Stimulated activated CD4-positive, alpha-beta T cell treated with anti-CD3 and anti-CD28 coated beads, Interleukin-15, amount 100 ng/mL, for 48 hours (primary cell): ENCODE results near the gene AGPAT4.
A peak's percentile ranks its signal among the peaks of the same experiment; 100 is the strongest.
"Not testable (repeated sequence)": the region's sequence is repeated elsewhere in the genome, so short reads cannot be mapped to it uniquely, and the experiment has no call there.

Source experiments
- DNase-seq, 2 donors: peaks; one replicate each; pipeline ENCODE4 v3.0.0-alpha.2; 2020; ENCODE audit warnings: low read depth in 2 of 2

Gene AGPAT4, protein sequence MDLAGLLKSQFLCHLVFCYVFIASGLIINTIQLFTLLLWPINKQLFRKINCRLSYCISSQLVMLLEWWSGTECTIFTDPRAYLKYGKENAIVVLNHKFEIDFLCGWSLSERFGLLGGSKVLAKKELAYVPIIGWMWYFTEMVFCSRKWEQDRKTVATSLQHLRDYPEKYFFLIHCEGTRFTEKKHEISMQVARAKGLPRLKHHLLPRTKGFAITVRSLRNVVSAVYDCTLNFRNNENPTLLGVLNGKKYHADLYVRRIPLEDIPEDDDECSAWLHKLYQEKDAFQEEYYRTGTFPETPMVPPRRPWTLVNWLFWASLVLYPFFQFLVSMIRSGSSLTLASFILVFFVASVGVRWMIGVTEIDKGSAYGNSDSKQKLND

DNA sequence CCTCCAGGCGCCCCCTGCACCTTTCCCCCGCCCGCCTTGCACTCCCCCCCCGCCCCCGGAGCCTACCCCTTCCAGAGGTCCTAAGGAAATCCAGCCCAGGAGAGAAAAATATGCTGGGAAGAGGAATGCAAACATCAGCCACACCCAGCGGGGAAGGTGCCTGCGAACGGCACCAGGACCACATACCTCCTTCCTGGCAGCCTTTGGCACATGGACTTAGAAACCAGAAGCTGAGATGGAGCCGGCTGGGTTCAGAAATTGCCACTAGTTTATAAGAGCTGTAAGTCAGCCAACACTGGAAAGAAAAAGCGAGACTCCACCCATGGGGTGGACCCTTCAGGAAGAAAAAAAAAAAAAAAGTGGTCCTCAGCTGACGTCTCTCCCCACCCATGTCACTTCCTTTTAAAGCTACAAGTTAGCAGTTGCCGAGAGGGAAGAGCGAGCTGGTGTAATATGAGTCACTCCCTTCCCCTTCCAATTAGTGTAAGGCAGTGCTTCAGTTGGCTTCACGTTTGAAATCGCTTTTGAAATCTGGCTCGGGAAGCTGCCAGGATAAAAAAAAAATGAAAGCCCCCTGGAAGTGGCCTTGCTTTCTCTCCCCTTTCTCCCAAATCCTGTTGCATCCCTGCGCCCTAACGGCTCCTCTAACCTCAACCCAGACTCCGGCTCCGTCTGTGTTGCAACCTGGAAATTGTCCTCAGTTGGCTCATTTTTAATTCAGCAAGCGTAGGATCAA is at the start of gene AGPAT4:
AGPAT4 (minus strand) TSS at position 310 of the 736 bp plus-strand sequence. CDS start 41,848 bp downstream, outside the sequence.
- DNase-seq: peak; percentile 24 to 44

DNA sequence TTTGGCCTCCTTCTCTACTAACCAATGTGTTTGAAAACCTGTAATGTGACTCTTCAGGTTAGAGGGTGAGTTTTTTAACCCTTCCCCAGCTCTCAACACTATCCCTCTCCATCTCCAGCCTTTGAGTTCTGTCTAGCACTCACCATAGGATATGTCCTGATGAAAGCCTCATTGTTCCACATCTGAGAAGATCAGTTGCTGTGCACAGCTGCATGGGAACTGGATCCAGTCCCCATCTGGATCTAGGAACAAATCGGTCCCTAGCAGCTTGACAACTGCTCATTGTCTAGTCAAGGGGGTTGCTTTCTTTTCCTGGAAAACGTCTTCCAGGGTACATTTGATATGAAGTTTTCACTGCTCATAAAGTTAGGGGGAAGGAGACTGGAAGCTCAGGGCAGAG is 45.4 kb upstream of the AGPAT4 start:
- DNase-seq: no peak

DNA sequence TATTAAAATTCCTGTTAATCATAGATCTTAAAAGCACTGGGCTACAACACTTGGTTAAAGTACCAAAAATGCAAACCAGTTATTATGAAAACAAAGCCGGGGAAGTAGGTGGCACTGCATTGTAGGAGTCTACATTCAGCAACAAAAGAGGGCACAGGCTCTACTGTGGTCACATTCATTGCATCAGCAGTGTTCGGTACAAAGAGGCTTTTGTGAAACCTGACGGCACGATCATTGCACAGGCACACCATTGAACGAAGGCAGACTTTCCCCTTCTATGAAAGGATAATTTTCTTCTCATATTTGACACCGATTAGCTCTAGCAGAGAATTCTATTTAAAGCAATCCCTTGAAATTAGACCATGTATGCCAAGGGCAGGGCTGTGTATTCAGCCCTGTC is 44.6 kb upstream of the AGPAT4 start:
- no peak for DNase-seq

DNA sequence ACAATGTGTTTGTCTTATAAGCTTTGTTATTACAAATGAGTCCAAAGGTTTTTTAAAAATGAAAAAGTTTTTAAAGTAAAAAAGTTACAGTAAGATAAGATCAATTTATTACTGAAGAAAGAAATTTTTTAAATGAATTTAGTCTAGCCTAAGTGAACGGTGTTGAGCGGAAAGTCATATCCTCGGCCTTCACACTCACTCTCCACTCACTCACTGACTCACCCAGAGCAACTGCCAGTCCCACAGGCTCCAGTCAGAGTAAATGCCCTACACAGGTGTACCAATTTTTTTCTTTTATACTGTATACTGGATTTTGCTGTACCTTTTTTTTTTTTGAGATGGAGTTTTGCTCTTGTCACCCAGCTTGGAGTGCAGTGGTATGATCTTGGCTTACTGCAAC is 42.7 kb upstream of the AGPAT4 start:
- DNase-seq: no peak

DNA sequence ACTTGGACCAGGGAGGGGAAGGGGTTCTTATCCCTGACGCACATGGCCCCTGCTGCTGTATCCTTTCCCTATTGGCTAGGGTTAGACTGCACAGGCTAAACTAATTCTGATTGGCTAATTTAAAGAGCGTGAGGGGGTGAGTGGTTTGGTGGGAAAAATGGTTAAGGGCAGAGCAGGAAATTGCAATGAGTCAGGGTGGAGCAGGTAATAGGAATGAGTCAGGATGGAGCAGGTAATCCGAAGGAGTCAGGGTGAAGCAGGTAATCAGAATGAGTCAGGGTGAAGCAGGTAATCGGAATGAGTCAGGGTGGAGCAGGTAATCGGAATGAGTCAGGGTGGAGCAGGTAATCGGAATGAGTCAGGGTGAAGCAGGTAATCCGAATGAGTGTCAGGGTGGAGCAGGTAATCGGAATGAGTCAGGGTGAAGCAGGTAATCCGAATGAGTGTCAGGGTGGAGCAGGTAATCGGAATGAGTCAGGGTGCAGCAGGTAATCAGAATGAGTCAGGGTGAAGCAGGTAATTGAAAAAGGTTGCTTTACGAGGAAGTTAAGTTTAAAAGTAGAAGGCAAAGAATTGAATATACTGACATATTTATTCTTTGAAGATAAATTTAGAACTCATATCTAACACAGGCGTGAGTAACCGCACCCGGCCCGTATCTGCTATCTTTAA is 41.5 kb upstream of the AGPAT4 start:
- DNase-seq: not testable (repeated sequence)

DNA sequence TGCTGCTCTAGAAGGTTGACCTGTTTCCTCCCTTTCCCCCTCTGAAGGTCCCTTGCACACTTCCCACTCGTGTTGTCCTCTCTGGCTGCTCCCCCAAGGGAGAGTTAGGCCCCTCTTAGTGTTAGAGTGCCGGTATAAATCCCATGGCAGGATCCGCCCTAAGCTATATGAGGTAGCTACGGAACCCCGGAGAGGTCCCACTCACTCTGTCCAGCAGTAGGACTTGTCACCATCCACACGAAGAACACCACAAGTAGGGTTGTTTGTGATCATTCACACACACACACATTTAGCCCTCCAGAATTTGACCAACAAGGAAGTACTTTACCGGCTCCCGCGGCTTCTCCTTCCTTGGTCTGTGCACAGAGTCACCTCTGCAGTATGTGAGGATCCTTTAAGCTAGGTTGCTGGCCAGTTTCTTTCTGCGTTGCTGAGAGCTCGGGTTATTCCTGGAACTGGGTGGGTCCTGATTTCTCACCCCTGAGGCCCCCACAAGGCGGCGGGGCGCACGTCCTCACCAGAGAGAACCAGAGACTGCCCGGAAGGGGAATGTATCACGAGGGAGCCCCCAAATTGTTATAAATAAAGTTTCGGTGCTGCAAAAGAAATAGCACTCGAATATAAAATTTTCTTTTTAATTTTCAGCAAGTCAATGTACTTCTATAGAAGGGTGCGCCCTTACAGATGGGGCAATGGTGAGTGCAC is 40.8 kb upstream of the AGPAT4 start:
- not testable (repeated sequence) for DNase-seq

DNA sequence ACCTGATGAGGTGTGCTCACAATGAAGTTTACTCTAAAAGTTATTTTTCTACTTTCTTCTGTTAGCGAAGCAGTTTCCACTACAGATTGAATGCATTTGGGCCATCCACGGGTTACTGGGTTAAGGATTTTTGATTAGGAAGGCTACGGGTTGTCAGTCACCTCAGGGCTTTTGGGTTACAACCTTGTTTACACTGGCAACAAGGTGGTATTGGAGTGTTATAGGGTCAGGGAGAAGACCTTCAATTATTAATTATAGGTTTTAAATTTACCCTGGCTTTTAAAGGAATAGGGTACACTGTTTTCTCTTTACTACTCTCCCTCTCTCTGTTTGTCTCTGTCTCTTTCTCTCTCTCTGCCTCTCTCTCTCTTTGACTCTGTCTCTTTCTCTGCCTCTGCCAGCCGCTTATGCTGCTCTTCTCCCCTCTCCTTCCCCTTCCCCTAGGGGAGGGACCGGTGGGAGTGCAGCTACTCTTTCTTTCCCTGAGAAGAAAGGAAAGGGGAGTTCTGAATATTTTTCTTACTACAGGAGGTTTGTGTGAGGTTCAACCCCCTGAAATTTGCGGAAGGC is 40.2 kb upstream of the AGPAT4 start:
- no peak for DNase-seq

DNA sequence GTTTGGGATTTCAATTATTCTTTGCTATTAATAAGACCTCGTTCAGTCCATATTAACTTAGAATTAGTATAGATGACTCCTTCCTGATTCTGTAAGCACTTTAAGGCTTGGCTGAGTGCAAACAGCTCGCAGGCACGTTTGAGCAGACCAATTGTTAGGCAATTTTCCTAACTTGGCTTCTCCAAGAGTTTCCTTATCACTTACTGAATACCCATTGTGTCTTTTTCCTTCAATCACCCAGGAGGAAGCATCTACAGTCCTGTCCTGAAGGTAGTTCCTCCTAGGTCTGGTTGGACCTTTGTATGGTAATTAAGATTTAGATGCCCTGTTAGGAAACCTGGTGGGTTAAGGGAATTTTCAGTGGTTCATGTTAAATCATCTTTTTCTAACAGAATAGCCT is 39.6 kb upstream of the AGPAT4 start:
- not testable (repeated sequence) for DNase-seq

DNA sequence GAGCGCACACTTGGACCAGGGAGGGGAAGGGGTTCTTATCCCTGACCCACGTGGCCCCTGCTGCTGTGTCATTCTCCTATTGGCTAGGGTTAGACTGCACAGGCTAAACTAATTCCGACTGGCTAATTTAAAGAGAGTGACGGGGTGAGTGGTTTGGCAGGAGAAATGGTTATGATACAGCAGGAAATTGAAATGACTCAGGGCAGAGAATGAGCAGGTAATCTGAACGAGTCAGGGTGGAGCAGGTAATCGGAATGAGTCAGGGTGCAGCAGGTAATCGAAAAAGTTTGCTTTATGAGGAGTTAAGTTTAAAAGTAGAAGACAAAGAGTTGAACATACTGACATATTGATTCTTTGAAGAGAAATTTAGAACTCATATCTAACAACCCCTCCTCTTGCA is 35.9 kb upstream of the AGPAT4 start:
- DNase-seq: not testable (repeated sequence)

DNA sequence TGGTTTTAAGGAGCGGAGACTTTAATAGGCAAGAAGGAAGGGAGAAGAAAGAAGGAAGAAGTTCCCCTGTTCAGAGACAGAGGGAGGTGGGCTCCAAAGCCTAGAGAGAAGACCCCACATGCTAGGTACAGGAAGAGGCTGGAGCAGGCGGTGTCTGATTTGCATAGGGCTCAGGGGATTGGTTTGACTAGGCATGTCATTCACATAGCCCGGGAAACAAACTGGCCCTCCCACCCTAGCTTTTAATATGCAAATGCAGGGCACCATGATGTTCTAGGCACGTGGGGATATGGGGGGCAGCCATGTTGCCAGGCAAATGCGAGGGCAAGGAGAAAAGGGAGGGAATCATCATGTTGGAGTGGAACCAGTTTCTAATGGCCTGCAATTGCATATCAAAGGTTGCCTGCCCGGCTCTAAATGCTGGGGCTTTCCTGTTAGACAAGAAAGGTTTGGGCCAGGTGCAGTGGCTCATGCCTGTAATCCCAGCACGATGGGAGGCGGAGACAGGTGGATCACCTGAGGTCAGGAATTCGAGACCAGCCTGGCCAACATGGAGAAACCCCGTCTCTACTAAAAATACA is 34.3 kb upstream of the AGPAT4 start:
- no peak for DNase-seq

DNA sequence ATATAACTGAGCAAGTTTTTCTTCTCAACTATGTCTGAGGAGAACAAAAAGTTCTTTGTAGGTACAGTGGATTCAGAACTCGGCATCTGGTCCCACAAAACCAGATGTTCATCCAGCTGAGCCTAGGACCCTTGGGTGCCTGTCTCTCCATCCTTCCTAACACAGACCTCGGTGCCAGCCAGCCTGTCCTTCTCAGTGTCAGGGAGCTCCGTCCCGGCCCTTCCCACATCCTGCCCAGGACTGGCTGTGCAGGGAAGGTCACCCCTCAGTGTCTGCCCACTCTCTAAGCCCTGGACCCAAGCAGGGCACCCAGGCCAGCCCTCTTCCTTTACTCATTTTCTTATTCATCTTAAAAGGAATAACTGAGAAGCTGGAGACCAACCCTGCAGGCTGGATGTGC is 32.0 kb upstream of the AGPAT4 start:
- DNase-seq: no peak

DNA sequence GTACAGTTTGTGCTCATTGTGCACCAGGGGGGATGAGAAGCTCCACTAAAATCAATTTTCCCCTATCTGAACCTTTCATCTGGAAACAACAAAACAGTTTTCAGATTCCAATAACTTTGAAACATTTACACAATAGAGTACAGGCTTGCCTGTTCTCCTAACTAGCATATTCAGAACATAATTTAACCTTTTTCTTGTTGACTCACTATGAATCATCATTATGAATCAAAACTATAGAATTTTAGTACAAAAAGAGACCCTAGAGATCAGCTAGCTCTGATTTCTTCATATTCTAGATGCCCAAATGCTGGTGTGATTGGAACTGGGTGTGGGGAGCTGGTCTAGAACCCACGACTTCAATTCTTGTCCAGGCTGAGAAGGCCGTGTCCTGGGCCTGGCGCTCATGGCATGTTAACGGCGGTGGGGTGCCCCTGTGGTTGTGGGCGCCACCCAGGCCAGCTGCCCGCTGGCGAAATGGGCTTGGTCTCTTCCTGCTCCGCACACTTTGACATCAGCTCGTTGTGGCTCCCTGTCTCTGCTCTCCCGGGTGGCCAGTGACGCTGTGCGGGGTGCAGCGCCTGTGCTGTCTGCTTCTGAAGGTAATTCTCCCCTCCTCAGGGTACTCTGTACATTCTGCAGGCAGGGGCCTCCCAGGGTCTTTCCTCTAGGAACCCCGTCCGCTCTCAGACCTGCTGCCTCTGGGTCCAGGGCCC is 29.9 kb upstream of the AGPAT4 start:
- DNase-seq: no peak

DNA sequence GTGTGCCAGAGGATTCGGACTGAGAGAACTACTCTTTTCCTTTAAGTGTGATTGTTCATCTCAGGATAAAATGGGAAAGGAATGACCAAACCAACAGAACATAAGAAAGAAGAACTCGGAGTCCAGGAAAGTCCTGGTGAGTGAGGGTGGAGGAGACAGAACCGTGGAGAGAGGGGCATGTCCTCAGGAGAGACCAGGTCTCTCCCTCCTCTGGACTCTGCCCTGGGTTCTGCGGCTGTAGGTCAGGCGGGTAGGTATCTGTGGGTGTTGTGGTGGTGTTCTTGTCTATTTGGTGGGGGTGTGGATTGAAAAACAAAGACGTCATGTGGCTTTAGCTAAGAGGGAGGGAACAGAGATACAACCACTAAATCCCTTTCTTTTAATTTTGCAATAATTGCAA is 29.1 kb upstream of the AGPAT4 start:
- no peak for DNase-seq

DNA sequence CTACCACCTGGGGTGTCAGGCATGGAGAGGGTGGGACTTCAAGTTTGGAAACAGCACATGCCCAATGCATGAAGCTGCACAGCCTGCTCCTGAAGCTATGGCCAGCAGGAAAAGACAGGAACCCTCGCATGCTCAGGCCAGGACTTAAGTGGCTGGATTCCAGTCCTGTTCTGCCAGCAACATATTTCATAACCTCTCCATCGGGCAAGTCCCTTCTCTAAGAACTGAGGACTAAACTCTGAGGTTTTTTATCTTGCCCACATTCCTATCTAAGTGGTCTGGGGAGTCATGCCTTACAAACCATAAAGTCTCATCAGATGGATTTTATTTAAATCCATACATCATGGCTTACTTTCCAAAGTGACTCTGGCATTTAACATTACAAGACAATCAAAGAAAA is 27.5 kb upstream of the AGPAT4 start:
- DNase-seq: no peak

DNA sequence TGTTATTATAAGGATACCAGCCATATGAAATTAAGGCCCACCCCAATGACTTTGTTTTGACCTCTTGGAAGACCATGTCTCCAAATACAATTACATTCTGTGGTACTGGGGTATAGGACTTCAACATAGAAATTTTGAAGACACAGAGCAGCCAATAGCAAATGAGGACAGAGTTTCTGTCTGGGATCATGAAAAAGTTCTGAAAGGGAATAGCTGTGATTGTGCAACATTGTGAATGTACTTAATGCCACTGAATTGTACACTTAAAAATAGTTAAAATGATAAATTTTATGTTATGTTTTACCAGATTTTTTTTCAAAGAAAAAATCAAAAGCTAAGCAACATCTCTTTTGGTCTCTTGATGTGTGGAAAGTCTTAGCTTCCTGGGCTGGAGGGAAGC is 27.0 kb upstream of the AGPAT4 start:
- DNase-seq: no peak

DNA sequence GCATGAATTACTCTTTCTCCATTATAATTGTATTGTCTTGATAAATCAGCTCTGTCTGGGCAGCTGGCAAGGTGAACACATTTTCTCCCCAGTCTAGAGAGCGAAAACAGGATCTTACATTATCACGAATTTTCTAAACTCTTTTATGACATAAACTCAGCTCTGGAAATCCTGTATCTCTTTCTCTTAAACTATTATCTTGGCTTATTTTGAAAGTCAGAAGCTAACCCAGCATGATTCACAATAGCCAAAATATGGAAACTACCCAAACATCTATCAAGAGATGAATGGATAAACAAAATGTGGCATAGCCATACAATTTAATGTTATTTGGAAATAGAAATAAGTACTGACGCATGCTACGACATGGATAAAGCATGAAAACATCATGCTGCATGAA is 25.9 kb upstream of the AGPAT4 start:
- DNase-seq: no peak

DNA sequence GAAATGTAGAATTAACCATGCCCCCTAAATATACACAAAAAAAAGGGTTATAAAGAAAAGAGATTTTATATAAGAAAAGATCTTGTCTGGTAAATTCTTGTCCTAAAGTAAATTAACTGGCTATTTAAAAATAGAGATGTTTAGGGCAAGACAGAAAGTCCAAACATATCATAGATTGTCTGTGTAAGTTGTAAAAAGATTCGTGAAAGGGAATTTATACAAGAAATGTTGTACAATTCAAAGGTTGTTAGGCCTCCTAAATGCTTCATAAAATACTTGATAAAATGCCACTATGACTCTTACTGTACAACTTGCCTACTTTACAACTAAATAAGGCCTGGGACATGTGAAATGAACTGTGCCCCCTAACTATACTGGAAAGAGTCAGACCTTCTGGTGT is 21.9 kb upstream of the AGPAT4 start:
- DNase-seq: no peak

DNA sequence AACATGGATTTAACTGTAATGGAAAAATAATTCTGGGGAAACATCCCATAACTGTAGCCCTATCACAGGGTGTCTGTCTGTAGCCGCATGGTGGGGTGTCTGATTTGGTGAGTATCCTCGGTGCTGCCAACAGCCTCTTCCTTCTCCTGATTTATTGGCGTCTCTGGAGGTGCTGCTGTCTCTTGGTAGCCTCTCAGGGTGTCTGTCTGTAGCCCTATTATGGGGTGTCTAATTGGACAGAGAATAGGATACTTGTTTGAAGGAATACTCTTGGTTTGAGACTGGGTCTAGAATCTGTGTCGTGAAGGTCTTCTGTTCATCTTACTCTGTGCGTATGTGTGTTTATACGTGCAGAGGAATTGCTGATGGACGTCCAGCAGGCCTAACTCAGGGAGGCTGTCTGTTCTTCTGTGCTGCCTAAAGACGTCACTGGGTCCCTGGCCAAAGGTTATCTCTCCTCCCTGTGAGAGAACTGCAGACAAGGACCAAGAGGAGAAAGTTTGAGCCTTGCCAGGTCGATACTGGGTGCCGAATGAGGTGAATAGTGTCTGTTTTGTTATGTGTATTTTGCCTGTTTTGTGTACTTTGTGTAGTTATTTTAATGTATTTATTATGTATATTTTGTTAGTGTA is 18.9 kb upstream of the AGPAT4 start:
- no peak for DNase-seq

DNA sequence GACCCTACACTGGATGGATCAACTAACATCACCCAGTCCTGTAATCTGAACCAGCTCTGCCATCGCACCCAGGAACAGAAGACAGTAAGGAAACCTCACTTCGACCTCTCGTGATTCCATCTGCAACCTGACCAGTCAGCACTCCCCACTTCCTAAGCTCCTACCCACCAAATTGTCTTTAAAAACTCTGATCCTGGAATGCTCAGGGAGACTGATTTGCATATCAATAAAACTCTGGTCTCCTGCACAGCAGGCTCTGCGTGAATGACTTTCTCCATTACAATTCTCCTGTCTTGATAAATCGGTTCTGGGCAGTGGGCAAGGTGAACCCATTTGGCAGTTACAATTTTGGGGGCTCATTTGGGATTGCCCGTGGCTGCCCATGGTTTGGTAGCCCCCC is 18.3 kb upstream of the AGPAT4 start:
- no peak for DNase-seq

DNA sequence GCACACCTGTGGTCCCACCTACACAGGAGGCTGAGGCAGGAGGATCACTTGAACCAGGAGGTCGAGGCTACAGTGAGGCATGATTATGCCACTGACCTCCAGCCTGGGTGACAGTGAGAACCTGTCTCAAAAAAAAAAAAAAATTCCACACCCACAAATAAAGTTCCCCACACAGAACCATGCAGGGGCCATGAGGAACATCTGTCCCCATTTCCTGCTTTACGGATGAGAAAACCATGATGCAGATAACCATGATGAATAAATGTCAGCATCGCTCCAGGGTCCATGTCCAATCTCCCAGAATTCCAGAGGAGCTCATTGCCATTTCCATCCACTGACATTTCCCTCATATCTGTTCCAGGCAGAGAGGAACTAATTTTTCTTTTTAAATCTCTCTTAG is 16.9 kb upstream of the AGPAT4 start:
- no peak for DNase-seq
